ENCODE measurements around the gene FAM118A.
"Not testable (repeated sequence)": the region's sequence is repeated elsewhere in the genome, so short reads cannot be mapped to it uniquely, and the experiment has no call there.

FAM118A gene

GRCh38 chr22:45359627-45360026 lies 49.9 kb downstream of the FAM118A start:
- no peak for DNase-seq (ENCODE audit: low spot score)
- no peak for TF ChIP-seq CTCF (IDR thresholded peaks at IDR 0.05; ENCODE audit: extremely low read depth, missing control alignments)

- no peak for TF ChIP-seq CTCF (IDR thresholded peaks at IDR 0.05; ENCODE audit: extremely low read depth, missing control alignments)
- no peak for DNase-seq (ENCODE audit: low spot score)
Measured at GRCh38 chr22:45366713-45367112, 57.0 kb downstream of the FAM118A start.

GRCh38 chr22:45373592-45373991 lies 63.9 kb downstream of the FAM118A start:
- DNase-seq (ENCODE audit: low spot score), result not testable (repeated sequence)

- no peak for TF ChIP-seq CTCF (IDR thresholded peaks at IDR 0.05; ENCODE audit: extremely low read depth, missing control alignments)
- peak; percentile 8 for DNase-seq (ENCODE audit: low spot score)
Measured at GRCh38 chr22:45376009-45376408, 66.3 kb downstream of the FAM118A start.

- DNase-seq (ENCODE audit: low spot score), result no peak
- TF ChIP-seq CTCF (IDR thresholded peaks at IDR 0.05; ENCODE audit: extremely low read depth, missing control alignments), result no peak
Measured at GRCh38 chr22:45376703-45377102, 67.0 kb downstream of the FAM118A start.

- DNase-seq (ENCODE audit: low spot score), result no peak
- no peak for TF ChIP-seq CTCF (IDR thresholded peaks at IDR 0.05; ENCODE audit: extremely low read depth, missing control alignments)
Measured at GRCh38 chr22:45381348-45381747, 71.6 kb downstream of the FAM118A start.

GRCh38 chr22:45389546-45389945 lies 79.8 kb downstream of the FAM118A start:
- no peak for TF ChIP-seq CTCF (IDR thresholded peaks at IDR 0.05; ENCODE audit: extremely low read depth, missing control alignments)
- DNase-seq (ENCODE audit: low spot score), result no peak
